ENCODE measurements around the gene PTTG1IP.

PTTG1IP gene

DNA sequence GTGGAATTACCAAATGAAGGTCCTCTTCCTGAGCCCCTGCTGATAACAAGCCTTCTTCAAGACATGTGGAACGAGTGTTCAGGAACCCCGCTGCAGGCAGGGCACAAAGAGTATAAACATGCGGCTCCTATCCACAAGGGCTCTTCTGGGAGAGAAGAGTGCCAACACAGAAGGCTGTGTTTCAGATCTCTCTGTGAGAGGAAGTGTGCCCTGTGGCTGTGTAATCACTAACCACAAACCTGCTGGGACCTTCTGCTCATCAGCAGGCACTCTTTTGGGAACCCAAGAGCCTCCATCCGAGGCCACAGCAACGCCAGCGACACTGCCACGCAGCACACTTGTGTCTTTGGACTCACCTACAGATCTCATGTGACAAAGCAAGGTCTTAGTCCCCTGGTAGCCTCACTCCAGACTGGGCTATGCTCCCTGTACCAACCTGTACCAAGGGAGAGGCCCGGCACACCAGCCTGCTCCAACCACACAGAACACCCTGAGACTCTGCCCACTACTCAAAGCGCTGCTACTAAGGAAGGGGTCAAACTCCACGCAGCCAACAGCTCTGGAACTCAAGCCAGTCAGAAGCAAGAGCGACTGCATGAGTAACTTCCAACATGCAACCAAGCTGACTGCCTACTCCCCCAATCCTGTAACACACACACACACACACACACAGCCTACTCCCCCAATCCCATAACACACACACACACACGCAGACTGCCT, 7.8 kb downstream of the PTTG1IP start:
- no peak for DNase-seq (ENCODE audit: low read depth in 3 of 3)

DNA sequence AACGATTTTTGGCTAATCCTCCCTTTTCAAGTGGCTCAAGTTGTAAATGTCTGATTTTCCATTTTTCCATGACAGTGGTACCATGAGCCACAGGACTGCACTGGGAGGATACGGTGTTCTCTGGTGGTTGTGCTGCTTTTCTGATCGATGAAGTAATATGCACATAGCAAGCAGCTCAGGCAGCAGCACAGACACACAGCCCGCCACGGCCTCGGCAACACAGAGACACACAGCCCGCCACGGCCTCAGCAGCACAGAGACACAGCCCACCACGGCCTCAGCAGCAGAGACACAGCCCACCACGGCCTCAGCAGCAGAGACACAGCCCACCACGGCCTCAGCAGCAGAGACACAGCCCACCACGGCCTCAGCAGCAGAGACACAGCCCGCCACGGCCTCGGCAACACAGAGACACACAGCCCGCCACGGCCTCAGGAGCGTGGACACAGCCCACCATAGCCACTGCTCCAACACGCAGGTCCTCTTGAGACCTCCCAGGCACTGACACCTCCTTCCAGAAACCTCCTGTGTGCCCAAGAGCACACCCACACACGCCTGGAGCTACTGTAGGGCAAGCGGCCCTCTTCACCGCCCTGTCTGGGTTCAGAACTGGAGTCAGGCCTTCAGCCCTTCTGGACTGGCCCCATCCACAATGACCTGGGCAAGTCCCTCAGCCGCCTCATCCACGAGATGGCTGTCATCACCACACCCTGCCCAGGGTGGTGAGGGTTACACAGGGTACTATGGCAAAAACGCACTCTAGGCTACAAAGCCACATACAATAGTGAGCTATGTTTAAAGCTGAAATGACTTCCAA, 10.4 kb downstream of the PTTG1IP start:
- no peak for DNase-seq (ENCODE audit: low read depth in 3 of 3)

DNA sequence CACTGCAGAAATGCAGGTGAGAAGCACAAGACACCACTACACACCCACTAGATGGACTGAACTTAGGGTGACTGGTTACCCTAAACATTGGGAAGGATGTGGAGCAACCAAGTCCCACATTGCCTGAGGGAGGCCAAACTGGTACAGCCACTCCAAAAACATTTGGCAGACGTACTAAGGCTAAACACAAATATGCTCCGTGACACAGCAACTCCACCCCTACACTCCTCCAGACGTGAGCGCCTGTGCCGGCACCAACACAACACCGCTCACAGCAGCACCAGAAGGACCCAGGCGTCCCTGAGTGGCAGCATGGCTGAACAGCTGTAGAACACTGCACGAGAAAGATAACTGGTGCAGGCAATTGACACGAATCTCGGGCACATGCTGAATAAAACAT, 14.7 kb downstream of the PTTG1IP start:
- no peak for DNase-seq (ENCODE audit: low read depth in 3 of 3)

DNA sequence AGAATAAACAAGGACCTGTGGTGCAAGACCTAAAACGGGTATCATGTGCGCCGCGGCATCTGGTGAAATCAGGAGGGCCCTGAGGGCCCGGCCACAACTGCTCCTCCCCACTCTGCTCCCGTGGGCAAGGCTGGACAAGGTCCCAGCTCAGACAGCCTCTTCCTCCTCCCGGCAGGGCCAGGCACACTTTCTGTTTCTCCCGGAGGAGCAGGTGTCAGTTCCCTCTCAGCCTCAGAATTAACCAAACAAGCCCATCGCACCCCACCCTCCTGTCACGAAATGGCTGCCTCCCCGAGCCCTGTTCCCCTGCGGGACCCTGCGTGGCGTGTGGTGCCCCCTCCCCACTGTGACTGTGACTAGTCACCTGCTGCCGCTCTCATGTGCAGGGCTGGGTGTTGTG, 15.2 kb downstream of the PTTG1IP start:
- no peak for DNase-seq (ENCODE audit: low read depth in 3 of 3)

DNA sequence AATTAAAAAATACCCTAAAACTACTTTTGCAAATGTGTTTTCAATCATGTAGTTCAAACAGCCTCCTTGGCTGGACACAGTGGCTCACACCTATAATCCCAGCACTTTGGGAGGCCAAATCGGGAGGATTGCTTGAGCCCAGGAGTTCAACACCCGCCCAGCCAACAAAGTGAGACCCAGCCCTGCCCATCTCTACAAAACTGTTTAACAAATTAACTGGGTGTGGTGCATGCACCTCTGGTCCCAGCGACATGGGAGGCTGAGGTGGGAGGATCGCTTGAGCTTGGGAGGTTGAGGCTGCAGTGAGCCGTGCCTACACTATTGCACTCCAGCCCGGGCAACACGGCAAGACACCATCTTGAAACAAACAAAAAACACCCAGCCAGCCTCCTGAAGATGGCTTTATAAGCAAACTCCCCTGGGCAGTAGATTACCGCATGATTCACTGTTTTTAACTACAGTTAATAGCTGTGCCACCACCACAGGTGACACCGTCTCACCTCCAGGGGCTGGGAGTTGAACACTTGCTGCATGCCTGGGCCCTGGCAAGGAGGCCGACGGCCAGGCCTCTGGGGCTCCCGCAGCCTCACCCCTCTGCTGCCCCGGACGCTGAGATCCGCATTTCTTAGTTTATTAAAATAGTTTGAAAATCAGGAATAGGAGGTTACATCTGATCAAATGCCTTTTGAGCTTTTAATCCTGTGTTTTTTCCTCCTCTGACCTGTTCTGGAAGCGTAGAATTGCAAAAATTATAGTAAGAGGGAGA, 16.2 kb downstream of the PTTG1IP start:
- no peak for DNase-seq (ENCODE audit: low read depth in 3 of 3)

DNA sequence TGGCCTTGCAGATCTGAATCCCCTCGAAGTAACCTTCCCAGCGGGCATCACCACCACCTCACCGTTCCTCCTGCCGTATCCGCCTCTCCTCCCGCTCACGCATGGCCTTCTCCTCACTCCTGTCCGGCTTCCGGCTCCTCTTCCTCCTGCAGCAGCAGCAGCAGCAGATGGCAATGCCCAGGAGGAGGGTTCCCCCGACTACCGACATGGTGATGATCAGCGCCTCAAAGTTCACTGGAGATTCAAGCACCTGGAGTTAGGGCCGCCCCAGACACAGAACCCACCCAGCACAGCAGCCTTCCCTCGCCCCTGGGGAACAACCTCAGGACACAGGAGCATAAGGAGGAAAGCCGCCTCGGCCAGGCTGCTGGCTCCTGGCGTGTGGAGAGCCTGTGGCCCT, 17.4 kb downstream of the PTTG1IP start:
- DNase-seq (ENCODE audit: low read depth in 3 of 3) = no peak

DNA sequence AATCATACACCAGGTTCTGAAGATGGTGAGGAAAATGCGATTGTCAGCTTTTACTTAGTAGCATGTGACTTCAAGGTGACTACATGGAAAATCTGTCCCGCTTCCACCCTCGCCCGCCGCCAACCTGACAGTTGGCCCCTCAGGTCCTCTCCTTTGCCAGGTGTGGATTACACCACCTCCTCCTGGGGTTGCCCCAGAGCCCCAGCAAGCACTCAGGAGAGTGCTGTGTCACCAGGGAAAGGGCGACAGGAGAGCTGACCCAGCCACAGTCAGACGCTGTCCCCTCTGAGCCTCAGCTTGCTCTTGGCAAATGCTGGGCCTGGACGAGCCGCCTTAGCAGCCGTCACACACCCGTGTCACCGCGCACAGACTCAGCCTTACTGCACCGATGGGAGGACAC, 17.9 kb downstream of the PTTG1IP start:
- no peak for DNase-seq (ENCODE audit: low read depth in 3 of 3)

DNA sequence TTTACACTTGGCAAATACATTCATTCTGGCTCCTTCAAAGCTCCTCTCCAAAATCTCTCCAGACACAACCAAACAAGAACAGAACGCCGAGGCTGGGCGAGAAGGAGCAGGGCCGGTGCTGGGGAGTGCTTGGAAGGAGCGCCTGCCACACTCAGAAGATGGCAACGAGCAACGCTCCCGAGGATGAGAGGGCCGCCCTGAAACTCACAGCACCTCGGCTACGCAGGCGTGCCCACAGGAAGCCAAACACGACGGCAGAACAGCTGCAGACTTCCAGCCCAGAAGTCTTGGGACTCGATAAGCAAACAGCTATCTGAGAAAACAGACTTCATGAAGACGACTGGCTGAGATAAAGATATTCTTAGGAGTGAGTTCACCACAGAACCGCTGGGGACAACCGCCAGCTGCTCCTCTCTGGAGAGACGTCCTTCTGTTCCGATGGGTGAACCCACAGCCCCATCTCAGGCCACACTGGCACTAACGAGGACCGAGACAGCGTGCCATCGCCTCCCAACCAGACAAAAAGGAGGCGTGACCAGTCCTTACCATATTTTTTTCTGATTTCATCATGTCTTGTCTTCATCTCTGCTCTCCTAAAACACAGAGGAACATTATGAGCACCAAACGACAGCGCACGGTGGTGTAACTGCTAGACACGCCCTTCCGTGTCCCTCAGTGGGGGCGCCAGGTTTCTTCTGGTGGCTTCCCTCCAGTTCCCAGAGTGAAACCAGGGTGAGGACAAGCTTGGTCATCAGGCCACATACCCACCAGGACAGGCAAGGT, 18.6 kb downstream of the PTTG1IP start:
- DNase-seq (ENCODE audit: low read depth in 3 of 3) = no peak

DNA sequence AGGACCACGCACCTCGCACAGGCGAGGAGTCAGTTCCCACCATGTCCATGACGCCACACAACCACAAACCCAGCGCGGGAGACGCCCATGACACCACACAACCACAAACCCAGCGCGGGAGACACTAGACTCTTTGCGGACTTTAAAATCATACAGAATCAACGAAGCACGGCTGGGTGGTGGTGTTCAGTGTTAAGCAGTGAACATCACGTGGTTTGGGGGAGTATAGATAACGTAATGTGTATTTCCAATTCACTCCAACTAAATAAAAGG, 19.2 kb downstream of the PTTG1IP start:
- no peak for DNase-seq (ENCODE audit: low read depth in 3 of 3)

DNA sequence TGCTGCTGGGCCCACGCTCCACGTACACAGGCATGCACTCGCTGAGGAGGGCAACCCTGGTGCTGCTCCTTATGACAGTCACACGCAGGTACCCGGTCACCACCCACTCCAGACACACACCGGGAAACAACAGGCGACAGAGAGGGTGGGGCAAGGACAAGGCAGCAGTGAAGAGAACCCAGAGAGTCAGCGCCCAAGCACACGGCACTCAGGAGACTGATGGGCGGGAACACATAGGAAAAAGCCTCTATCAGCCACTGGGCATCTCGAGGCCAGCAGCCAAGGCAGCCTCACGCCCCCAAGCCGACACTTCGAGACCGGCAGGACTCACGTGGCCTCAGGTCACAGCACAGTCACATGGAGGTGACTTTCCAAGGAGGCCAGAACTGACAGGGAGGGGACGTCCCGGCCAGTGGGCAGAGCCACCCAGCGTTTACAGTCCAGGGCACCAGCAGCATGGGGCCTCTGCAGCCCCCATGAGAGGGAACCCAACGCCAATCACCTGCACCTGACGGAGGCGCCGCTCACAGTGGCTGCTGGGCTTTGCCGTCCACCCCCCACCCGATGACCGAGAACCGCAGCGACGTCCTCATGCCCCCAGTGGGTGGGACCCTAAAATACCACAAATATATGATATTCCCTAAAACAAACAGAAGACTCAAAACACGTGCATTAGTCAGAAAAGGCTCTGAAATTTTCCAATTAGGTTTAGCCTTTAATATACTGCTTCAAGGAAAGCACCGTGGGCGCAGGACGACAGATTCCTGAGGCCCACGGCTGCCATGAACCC, 19.7 kb downstream of the PTTG1IP start:
- DNase-seq (ENCODE audit: low read depth in 3 of 3) = no peak

DNA sequence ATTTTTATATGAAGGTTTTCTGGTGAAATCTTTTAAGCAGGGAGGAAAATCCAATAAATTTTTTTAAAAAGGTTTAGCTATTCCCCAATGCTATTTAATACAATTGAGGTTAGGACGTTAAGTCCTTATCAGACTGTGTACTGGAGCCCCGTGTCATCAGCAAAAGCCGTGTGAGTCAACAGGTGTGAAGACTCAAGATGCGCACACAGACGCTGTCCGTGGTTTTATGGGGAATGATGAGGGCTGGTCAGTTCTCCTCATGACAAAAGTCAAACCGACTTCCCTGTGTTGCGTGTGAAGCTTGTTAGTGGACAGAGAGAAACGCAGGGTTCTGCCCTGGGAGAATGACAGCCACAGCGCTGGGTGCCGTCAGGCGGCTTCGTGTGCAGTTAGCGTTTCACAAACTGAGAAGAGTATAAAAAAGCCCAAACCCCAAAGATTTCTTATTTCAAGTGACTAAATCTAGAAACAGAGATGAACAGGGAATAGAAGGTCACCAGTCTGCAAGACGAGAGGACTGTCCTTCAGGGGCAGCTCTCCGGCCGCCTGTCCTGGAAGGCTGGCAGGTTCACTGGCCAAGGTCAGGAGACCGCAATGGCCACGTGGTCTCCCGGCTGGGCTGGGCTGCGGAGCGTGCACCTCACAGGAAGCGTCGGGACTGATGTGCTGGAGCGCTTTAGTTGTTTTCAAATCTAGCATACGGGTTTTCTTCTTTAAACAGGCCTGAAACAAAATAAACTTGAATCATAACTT, 22.4 kb downstream of the PTTG1IP start:
- no peak for DNase-seq (ENCODE audit: low read depth in 3 of 3)

DNA sequence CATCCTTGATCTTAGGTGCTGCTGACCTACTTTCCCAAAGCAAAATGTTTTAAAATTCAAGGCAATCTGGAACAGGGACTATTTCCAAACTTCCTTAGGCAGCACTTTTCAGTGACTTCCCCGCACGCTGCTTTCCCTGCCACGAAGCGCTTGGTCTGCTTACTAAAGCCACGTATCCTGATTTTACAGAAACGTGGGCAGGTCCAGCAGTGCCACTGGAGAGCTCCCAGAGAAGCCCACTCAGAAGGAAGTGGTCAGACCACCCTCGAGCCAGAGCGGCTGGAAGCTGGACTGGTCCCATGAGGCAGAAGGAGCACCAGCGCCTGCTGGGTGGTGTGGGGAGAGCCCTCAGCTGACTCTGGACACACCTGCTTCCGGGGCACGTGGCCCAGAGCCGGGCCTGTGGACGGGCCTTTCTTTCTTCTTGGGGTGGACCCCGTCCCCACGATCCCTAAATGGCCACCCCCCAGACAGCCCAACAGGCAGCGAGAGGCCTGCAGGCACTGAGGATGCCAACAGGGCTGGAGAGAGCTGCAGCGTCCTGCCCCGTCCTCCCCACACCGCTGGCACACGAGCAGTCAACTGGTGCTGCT, 23.2 kb downstream of the PTTG1IP start:
- no peak for DNase-seq (ENCODE audit: low read depth in 3 of 3)

DNA sequence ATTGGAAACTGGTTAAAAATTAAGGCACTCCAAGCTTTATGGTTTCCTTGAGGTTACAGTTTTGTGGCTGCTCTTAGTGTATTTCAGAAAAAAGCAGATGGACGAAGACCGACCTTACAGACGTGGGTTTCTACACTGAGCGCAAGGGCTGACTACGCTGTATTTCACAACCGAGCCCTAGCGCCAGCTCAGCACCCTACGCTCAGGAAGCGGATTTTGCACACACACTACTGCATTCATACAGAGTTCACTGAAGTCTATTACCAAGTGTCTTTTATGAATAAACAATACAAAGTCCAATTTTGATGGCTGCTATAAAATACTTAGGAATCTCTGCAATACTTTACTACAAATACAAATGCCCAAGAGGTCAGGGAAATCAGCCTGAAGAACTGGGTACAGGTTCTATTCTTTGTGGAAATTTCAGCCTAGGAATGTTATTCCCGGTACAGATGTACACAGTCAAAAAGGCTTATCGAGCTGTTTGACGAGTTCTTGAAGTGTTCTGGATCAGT, 23.8 kb downstream of the PTTG1IP start:
- no peak for DNase-seq (ENCODE audit: low read depth in 3 of 3)

DNA sequence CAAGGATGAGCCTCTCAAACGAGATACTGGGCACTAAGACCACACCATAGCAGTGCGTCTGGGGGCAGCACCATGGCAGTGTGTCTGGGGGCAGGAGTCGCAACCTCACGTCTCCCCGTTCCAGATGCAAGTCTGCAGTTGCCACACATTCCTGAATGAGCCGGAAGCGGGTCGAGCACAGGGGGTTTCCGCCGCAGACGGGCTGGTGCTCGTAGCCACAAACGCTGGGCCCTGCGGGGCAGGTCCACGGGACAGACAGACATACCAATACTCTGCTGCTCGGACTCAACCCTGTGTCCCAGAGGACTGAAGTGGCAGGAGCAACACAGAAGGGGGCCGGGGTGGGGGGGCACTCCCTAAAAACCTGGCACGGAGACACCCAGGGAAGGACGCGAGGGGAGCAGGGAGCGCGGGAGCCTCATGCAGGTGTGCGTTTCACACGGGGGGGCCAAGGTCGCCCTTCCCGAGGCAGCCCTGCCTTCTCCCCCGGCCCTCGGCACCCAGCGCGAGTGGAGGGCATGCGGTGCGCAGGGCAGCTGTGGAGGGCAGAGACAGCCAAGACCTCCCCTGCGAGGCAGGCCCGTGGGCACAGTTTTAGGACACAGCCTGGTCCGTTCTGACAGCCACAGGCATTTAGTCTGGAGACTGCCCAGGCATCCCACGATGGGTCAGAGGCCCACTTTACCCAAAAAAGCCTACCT, 24.5 kb downstream of the PTTG1IP start:
- no peak for DNase-seq (ENCODE audit: low read depth in 3 of 3)

DNA sequence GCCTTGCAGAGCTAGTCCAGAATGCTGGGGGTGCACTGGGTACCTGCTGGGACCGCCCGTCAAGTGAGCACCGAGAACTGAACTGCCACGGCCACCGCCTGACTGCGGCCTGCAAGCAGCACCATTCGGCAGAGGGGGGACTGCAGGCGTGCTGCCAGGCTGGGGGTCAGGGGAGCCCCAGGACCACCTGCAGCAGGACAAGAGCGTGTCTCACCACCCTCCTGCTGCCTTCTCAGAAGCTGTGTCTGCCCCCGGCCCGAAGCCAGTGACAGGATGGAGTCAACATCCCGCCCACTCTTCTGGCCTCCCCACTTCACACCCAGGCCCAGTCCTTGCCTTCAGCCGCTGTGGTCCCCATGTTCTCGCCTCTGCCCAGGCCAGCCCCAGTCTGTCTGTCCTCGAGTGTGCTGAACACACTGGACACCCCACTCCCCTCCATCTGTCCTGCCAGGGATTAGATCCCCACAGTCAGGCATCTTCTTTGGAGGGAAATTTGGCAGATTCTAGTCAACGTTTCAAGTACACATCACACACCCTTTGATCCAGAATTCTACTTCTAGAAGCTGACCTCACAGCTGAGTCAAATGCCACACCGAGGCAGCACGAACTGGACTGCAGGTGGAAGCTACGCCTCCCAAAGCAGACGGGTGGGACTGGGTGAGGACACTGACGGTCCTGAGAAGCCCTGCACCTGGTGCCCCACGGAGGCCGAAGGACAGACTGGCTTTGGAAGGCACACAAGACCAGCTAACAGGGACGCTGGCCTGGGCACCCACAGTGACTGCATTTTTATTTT, 26.0 kb downstream of the PTTG1IP start:
- DNase-seq (ENCODE audit: low read depth in 3 of 3) = no peak

DNA sequence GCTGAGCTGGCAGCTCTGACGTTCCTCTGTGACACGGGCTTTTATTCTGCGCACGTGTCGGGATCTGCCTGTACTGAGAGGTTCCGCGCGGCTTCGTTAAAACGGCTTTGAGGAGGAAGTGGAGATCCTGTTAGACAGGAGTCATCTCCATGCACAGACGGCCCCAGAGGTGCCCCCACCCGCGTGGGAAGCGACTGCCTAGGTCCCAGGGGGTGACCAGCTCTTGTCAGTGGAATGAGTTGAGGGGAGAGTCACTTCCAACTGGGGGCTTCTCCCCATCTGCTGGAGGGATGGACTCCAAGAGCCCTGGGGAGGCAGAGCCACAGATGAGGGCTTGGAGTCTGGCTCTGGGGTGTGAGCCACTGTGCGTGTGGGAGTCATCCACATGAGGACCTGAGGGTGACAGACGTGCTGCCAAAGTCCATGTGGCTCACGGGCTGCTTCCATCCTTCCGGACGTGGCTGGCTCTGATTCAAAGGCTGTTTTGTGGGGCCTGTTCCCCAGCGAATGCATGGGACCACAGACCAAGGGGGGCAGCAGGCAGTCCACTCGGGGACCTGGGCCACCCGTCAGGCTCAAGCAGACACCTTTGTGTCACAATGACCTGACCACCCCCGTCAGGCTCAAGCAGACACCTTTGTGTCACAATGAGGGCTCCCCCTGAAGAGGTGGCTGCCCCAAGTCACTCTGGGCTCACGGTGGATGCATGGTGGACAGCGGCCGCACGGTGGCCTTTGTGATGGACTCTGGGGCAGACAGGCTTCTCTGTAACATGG, 26.8 kb downstream of the PTTG1IP start:
- peak in 1 of 3 experiments; percentile 51 for DNase-seq (ENCODE audit: low read depth in 3 of 3)

DNA sequence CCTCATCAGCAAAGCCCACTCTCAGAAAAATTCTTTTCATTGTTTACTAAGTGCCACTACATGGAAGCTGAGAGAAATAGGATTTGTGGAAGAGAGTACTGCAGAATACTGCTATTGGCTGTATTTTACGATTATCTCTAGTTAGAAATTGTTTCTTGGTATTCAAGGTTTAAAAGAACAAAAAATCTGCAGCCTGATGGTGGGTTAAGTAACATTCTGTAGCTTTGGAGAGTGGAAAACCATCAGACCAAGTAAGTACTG, 27.3 kb downstream of the PTTG1IP start:
- no peak for DNase-seq (ENCODE audit: low read depth in 3 of 3)

All from stimulated activated CD4-positive, alpha-beta T cell treated with anti-CD3 and anti-CD28 coated beads, TNF-alpha, amount 100 ng/mL, for 24 hours (primary cell).